GM12875 (cell line): ENCODE measurements around the gene CDC27.
"Not testable (repeated sequence)": the region's sequence is repeated elsewhere in the genome, so short reads cannot be mapped to it uniquely, and the experiment has no call there.

Source experiments
- H3K4me3 ChIP-seq: one replicate; pipeline ENCODE4 v1.5.1; 2011; ENCODE audit warnings: low read depth, low read length, control low read depth
- CTCF ChIP-seq: IDR thresholded peaks from 2 replicates; pipeline ENCODE4 v1.5.1; 2011; ENCODE audit warnings: low read depth, mild to moderate bottlenecking, control low read depth, inconsistent platforms, low read length, moderate library complexity, borderline replicate concordance; ENCODE audit not compliant: insufficient read depth

The CDC27 gene

GRCh38 chr17:47179141-47179540, 10.0 kb downstream of the CDC27 start:
- TF ChIP-seq CTCF: no peak
- no peak overlapping the region for H3K4me3 ChIP-seq

- TF ChIP-seq CTCF: no peak
- no peak overlapping the region for H3K4me3 ChIP-seq
Measured at GRCh38 chr17:47177261-47177660, 11.8 kb downstream of the CDC27 start.

- no peak for TF ChIP-seq CTCF
- no peak overlapping the region for H3K4me3 ChIP-seq
Measured at GRCh38 chr17:47176389-47176826, 12.7 kb downstream of the CDC27 start.

GRCh38 chr17:47174823-47175222, 14.3 kb downstream of the CDC27 start:
- not testable (repeated sequence) for H3K4me3 ChIP-seq

GRCh38 chr17:47172696-47173565, 16.2 kb downstream of the CDC27 start:
- no peak for TF ChIP-seq CTCF
- no peak overlapping the region for H3K4me3 ChIP-seq

GRCh38 chr17:47170710-47171109, 18.4 kb downstream of the CDC27 start:
- H3K4me3 ChIP-seq: no peak overlapping the region
- TF ChIP-seq CTCF: no peak

- not testable (repeated sequence) for H3K4me3 ChIP-seq
Measured at GRCh38 chr17:47168896-47169295, 20.2 kb downstream of the CDC27 start.

GRCh38 chr17:47166854-47167253, 22.2 kb downstream of the CDC27 start:
- not testable (repeated sequence) for H3K4me3 ChIP-seq

- no peak for TF ChIP-seq CTCF
- H3K4me3 ChIP-seq: no peak overlapping the region
Measured at GRCh38 chr17:47165137-47165536, 24.0 kb downstream of the CDC27 start.
